KG1 (cell line): ENCODE results near the gene MEF2D.

ENCODE experiments used
- DNase-seq: peaks from one replicate; lab custom pipeline; 2025; lab: John Stamatoyannopoulos, UW

MEF2D gene

GRCh38 chr1:156440654-156441437, 59.7 kb downstream of the MEF2D start:
- no peak for DNase-seq

- no peak for DNase-seq
Measured at GRCh38 chr1:156439777-156440183, 60.8 kb downstream of the MEF2D start.

DNA sequence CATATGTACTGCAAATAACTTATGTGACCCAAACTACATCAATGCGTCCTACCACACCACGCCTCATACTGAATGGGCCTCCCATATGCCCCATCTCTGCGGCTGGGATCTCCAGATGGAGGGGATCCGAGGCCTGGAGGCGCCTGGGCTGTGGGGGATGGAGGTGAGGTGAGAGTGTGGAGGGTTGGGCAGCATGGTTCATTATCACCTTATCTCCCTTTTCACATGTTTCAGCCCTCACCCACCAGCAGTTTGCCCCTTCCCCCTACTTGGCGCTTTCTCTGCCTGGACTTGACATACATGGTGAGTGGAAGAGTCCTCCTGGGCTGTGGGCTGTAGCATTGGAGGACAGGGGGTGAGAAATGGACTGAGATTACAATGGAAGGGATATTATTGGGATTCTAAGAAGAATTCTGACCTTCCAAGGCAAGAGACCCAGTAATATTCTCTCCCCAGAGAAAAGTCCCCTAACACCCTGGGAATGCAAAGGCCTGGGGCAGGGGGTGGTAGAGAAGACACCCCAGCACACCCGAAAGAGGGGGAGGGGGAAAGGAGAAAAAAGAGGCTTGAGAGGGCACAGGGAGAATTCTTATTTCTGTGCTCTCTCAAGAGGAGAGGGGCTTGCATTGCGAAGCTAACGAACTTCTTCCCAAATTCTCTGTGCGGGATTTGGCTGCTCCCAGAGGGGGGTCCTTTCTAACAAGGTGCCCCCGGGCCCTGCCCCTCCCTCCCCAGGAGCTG, 61.4 kb downstream of the MEF2D start:
- no peak for DNase-seq

DNA sequence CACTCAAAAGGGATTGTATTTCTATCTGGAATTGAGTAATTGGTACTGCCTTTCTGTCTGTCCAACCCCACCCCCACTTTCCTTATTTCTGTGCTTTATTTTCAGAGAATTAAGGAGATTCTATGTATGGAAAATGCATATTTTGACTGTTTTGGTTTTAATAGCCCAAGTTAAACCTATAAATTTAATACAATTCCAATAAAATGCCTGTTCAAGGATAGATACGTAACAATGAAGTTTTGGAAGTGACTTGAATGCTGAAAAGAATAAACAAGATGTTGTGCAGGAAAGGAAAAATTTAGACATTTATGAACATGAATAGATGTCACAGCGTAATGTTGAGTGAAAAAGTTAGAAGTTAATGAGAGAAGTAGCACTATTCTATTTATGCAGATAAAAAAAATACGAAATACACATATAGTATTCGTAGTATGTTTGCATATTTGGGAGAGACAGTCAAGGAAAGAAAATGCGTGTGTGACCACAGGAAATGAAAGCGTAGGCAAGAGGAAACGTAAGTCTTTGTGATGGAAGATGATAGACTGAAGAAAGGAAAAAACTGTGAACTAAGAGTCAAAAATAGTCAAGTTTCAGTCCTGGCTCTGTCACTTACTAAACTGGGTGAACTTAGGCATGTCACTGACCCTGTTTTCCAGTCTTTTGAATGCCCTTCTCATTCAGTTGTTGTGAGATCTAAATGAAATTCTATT, 62.1 kb downstream of the MEF2D start:
- DNase-seq: no peak

- no peak for DNase-seq
Measured at GRCh38 chr1:156437037-156437867, 63.3 kb downstream of the MEF2D start.

- no peak for DNase-seq
Measured at GRCh38 chr1:156436141-156437036, 64.2 kb downstream of the MEF2D start.

GRCh38 chr1:156435545-156436140, 64.9 kb downstream of the MEF2D start:
- no peak for DNase-seq

DNA sequence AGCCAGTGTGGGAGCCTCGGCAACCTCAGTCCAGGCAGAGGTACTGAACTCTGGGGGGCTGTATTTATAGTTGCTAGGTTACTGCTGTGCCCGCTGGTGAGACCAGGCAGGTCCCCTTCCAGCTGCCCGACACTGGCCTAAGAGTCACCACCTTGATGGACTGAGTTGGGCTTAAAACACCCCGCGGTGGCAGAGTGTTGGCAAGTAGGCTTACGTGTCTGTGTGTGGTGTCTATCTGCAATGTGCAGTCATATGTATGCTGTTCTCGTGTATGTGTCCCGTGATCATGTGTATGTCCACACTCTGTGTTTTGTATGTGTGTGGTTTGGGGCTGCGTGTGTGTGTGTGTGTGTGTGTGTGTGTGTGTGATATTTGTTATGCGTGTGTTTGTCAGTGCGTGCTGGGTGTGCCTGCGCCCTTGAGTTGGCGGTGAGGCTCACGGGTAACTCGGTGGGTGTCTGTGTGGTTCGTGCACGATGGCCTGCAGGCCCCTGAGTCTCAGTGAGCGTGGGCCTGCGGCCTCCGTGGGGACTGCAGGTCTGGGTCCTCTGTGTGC, 65.5 kb downstream of the MEF2D start:
- no peak for DNase-seq

DNA sequence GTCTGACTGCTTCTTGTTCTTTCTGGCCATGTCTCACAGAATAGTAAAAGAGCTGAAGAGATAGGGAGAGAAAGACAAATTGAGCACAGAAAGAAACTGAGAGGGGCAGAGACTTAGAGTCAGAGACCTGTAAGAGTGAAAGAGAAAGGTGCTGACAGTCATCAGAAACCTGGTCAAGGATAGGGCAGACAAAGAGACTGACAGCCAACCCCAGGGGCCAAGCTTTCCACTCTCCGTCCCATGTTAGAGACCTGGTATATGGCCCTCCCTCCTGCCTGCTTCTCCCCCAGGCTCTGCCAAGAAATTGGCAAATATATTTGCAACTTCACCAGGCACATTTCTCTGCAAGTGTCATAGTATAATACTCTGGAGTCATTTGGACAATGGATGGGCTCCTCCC, 67.0 kb downstream of the MEF2D start:
- DNase-seq: no peak

DNA sequence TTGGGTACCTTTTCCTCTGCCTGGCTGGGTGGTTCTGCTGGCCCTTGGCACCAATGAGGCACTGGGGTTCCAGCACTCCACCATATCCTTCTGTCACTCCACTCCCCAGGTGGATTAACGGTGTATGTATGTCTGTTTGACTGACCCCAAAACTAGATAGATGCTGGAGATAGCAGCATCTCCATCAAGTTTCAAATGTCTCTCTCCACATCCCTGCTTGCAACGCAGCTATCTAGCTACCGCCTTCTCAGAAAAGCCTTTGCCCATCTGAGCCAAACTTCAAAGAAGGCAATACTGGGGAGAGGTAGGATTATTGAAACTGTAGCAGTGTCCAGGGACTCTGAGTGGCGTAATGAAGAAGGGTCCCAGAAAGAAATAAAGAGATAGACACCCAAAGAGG, 67.5 kb downstream of the MEF2D start:
- DNase-seq: no peak

- DNase-seq: no peak
Measured at GRCh38 chr1:156432669-156433018, 67.9 kb downstream of the MEF2D start.

GRCh38 chr1:156431769-156432668, 68.6 kb downstream of the MEF2D start:
- no peak for DNase-seq

DNA sequence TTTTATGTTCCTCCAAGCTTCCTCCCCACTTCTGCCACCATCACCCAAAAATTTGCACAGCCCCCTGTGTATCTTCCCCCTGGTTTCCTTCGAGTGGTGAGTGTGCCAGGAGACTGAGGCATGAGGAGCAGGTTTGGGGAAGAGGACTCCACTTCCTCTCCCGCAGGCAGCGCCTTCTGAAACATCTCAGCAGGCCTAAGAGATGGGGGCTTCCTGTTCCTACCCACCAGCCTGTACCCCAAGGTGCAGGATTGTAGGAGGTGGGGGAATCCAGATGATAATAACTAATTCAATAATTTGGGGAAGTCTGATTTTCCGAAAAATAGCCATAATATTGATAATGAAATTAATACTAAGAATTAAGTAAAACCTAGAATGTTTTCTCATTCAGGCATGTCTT, 69.2 kb downstream of the MEF2D start:
- no peak for DNase-seq

GRCh38 chr1:156430866-156431265, 69.7 kb downstream of the MEF2D start:
- DNase-seq: no peak

DNA sequence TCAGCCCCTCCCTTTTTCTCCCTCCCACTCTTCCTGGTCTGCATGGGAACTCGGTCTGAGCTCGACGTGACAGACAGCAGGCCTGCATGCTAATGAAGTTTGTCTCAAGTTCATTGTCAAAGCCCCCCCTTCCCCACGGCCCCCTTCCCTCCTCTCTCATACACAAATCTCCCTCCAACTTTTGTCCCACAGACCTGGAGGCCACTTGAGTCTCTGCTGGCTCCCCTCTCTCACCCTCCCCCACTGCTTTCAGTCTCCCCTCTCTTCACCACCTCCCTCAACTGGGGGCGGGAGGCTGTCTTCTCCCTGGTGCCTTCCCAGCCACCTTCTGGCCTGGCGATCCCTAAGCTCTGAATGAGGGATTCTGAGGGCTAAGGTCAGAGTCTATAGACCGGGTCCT, 70.3 kb downstream of the MEF2D start:
- DNase-seq: no peak

DNA sequence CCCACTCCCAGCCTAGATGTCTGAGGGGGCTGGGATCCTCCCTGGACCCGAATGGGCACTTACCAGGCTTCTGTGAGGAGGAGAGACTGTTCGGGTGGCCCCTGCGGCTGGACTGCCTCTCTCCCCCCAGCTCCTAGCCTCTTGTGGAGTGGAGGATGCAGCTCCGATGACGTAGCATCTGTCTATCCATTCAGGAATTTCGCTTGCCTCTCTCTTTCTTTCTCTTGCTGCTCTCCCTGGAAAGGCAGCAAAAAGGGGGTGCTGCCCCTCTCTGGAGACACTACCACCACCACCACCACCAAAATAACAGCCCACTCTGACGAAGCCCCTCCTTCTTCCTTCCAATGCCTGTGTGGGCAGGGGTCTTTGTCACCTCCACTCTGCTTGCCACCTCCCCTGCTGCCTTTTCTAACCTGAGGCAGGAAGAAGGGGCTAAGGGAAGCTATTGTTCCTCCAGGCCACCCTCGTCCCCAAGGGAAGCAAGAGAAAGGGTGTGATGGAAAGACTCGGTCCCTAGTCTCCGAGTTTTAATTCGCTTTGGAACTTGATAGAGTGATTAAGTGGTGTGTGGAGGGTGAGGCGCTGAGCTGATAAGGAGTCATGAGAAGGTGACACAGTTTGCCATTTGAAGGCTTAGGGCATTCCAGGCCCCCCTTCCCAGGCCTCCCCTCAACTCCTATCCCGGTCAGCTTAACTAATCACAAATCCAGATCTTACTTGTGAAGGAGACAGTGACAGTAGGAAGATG, 71.1 kb downstream of the MEF2D start:
- DNase-seq: no peak

DNA sequence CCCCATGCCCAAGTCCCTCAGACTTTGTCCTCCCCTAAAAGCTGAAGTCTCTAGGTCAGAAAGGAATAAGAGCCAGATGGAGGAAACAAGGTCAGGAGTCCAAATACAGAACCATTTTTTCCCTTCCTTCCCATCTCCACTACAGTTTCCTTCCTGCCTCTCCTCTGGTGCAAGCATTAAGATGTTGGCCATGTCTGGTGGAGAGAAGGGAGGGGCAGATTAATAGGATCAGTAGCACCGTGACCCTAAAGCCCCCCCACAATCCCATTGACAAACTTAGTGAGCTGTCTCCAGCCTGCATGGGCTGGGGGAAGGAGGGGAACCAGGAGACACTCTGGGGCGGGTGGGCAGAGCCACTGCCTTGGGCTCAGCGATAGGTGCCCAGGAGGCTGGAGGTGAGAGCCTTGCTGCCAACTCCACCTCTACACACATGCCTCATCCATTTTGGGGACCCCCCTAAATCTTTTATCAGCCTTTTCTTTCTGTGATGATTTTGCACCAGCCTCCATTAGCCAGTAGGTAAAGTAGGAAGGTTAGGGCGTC, 71.8 kb downstream of the MEF2D start:
- no peak for DNase-seq

DNA sequence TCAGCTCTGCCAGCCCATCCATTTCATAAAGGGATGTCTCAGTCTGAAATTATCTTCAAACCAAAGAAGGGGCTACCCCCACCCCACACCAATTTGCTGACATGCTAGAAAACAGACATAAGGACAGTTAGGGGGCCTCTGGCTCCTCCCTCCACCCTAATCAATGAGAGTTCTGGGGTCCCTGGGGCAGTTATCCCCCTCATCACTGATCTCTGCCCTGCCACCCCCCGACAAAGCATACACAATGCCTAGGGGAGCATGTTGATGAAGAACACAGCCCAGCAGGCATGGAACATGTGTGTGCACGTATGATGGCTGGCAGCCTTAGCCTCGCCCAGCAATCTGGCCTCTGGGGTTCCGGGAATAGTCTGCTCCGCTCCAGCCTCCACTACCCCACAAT, 72.6 kb downstream of the MEF2D start:
- no peak for DNase-seq
